Astrocyte of the spinal cord (primary cell): ENCODE results near the gene STAB2.

Source experiments
- DNase-seq: peaks from one replicate; pipeline ENCODE4 v3.0.0; 2011; ENCODE audit warnings: low read depth, low spot score
- H3K4me3 ChIP-seq: 2 replicates; pipeline ENCODE4 v1.5.1; 2011; ENCODE audit warnings: low read depth, mild to moderate bottlenecking, low read length, moderate library complexity
- CTCF ChIP-seq: IDR thresholded peaks from 2 replicates; pipeline ENCODE4 v1.5.1; 2012; ENCODE audit warnings: low read depth, mild to moderate bottlenecking, low read length, inconsistent platforms
- in situ Hi-C: cut with HindIII; loops from 2 replicates; pipeline ENCODE4 v1.10.0; 2017; ENCODE audit warnings: low sequenced_read_pairs

Gene STAB2

GRCh38 chr12:103639983-103640382, 52.9 kb downstream of the STAB2 start:
- in situ Hi-C loops: no loop called here
- no peak for DNase-seq
- TF ChIP-seq CTCF: no peak

GRCh38 chr12:103640410-103640809, 53.3 kb downstream of the STAB2 start:
- no peak overlapping the region for H3K4me3 ChIP-seq
- DNase-seq: no peak
- TF ChIP-seq CTCF: no peak
- in situ Hi-C loops: no loop called here

More at GRCh38 chr12:103639983-103640382, 52.9 kb downstream of the STAB2 start:
- no peak overlapping the region for H3K4me3 ChIP-seq

- no peak for DNase-seq
- TF ChIP-seq CTCF: no peak
- in situ Hi-C loops: no loop called here
- H3K4me3 ChIP-seq: no peak overlapping the region
These were observed 53.8 kb downstream of the STAB2 start for GRCh38 chr12:103640831-103641230.

- H3K4me3 ChIP-seq: no peak overlapping the region
- in situ Hi-C loops: no loop called here
- DNase-seq: no peak
- TF ChIP-seq CTCF: no peak
These were observed 55.3 kb downstream of the STAB2 start for GRCh38 chr12:103642240-103642864.

- in situ Hi-C loops: no loop called here
- no peak overlapping the region for H3K4me3 ChIP-seq
- DNase-seq: peak; percentile 12
- no peak for TF ChIP-seq CTCF
These were observed 58.1 kb downstream of the STAB2 start for GRCh38 chr12:103645202-103645601.

GRCh38 chr12:103647267-103647666, 60.2 kb downstream of the STAB2 start:
- H3K4me3 ChIP-seq: no peak overlapping the region
- in situ Hi-C loops: no loop called here
- TF ChIP-seq CTCF: no peak
- DNase-seq: peak; percentile 78
